K562 (cell line): ENCODE measurements around the gene PHF19. TPM values are rescaled to one million over a fixed set of nuclear protein-coding genes. Genes with fewer than 3 reads are reported as not detected.

Experiments
- ATAC-seq: fragments of 200-7000 bp; cut with Tn5 transposase; 3 replicates; pipeline ENCODE4 v1.9.1; 2020; ENCODE audit warnings: moderate library complexity
- BruUV-seq: library from RNA; stranded (reverse); fragments of 400-500 nt; replicated peaks from 2 replicates; lab custom pipeline; 2021; lab: Mats Ljungman, UMichigan
- CTCF ChIA-PET: fragments of 300-600 bp; formaldehyde crosslinking; extraction: SDS; loops from one replicate; lab custom pipeline; 2021; ENCODE audit warnings: low intra/inter-chr PET ratio; lab: Yijun Ruan, JAX
- POLR2A ChIA-PET: fragments of 300-600, 350-650 bp; sonication (Branson Sonifier 250); formaldehyde crosslinking; extraction: SDS; loops from one replicate; lab custom pipeline; 2021; ENCODE audit warnings: antibody characterized with exemption, inconsistent platforms; lab: Yijun Ruan, JAX
- DNase-seq, 4 experiments: peaks; one replicate each; pipeline versions ENCODE4 v3.0.0 to v3.0.0-alpha.2; 2011 to 2018; ENCODE audit warnings: low spot score in 3 of 4, mixed read lengths in 3 of 4; ENCODE audit errors: extremely low read depth in 1 of 4
- FAIRE-seq: peaks from 2 replicates; lab custom pipeline; 2011; peaks lifted over from hg19 to GRCh38; lab: Jason Lieb, UNC
- H2AFZ ChIP-seq: 2 replicates; pipeline ENCODE4 v1.6.0; 2011; ENCODE audit warnings: low read depth, low read length, control low read depth, inconsistent platforms
- H3K27ac ChIP-seq: fragments of 200-600 bp; 3 replicates; pipeline ENCODE4 v1.8.0; 2011; ENCODE audit warnings: low read depth, mild to moderate bottlenecking, control low read depth, inconsistent platforms, low read length, moderate library complexity, mixed read lengths; ENCODE audit errors: extremely low read depth
- H3K27me3 ChIP-seq, 2 experiments: fragments of 300-600 bp in 1 of 2; 2 replicates in 1 of 2; 3 replicates in 1 of 2; pipeline versions ENCODE4 v1.6.0 to v1.8.0; 2011; ENCODE audit warnings: inconsistent platforms in 2 of 2, low read length in 2 of 2, mild to moderate bottlenecking in 1 of 2, mixed read lengths in 1 of 2, moderate library complexity in 1 of 2; ENCODE audit not compliant: control insufficient read depth in 2 of 2, insufficient read depth in 2 of 2
- H3K36me3 ChIP-seq: fragments of 300-600 bp; 3 replicates; pipeline ENCODE4 v1.8.0; 2011; ENCODE audit warnings: mild to moderate bottlenecking, low read length, inconsistent platforms; ENCODE audit not compliant: control insufficient read depth, insufficient read depth
- H3K4me1 ChIP-seq, 2 experiments: fragments of 200-600 bp in 1 of 2; replicated peaks in 1 of 2; 2 replicates in 1 of 2; 3 replicates in 1 of 2; pipeline versions ENCODE4 v1.5.1 to v1.8.0; 2011; ENCODE audit warnings: inconsistent platforms in 2 of 2, low read length in 2 of 2, mild to moderate bottlenecking in 1 of 2, mixed read lengths in 1 of 2, moderate library complexity in 1 of 2; ENCODE audit not compliant: control insufficient read depth in 2 of 2, insufficient read depth in 2 of 2
- H3K4me2 ChIP-seq: 2 replicates; pipeline ENCODE4 v1.6.1; 2011; ENCODE audit warnings: low read length, control low read depth, inconsistent platforms, mixed read lengths; ENCODE audit not compliant: insufficient read depth
- H3K4me3 ChIP-seq: fragments of 200-600 bp; sonication (generic), shearing (Covaris generic); 2 replicates; pipeline ENCODE4 v1.5.1; 2016; ENCODE audit warnings: control low read depth, inconsistent platforms
- H3K79me2 ChIP-seq: fragments of 200-600 bp; 3 replicates; pipeline ENCODE4 v1.8.0; 2011; ENCODE audit warnings: low read length, inconsistent platforms; ENCODE audit not compliant: control insufficient read depth, insufficient read depth
- H3K9ac ChIP-seq, 2 experiments: 2 replicates each; pipeline versions ENCODE4 v1.6.0 to v1.6.1; 2011; ENCODE audit warnings: low read depth in 2 of 2, low read length in 2 of 2, control low read depth in 1 of 2, inconsistent platforms in 1 of 2, mild to moderate bottlenecking in 1 of 2, mixed read lengths in 1 of 2; ENCODE audit not compliant: insufficient read depth in 1 of 2
- H3K9me1 ChIP-seq: one replicate; pipeline ENCODE4 v1.6.0; 2011; ENCODE audit warnings: inconsistent platforms, mild to moderate bottlenecking, low read length, moderate library complexity; ENCODE audit not compliant: control insufficient read depth, insufficient read depth
- H3K9me3 ChIP-seq: replicated peaks from 2 replicates; pipeline ENCODE4 v1.5.1; 2011; ENCODE audit warnings: low read depth, low read length, inconsistent platforms; ENCODE audit not compliant: control insufficient read depth, insufficient read depth
- H4K20me1 ChIP-seq: replicated peaks from 2 replicates; pipeline ENCODE4 v1.6.1; 2011; ENCODE audit warnings: low read length, inconsistent platforms, mixed read lengths; ENCODE audit not compliant: control insufficient read depth, insufficient read depth
- ARHGAP35 ChIP-seq: fragments of 450-650 bp; IDR thresholded peaks from 2 replicates; pipeline ENCODE4 v1.6.1; 2018; ENCODE audit not compliant: partially characterized antibody
- ARID2 ChIP-seq: fragments of 450-650 bp; IDR thresholded peaks from 2 replicates; pipeline ENCODE4 v1.6.1; 2017; ENCODE audit warnings: antibody characterized with exemption, mild to moderate bottlenecking
- BRF1 ChIP-seq: IDR thresholded peaks from 3 replicates; pipeline ENCODE4 v1.6.1; 2011; ENCODE audit warnings: borderline replicate concordance, mild to moderate bottlenecking; ENCODE audit not compliant: insufficient read length; ENCODE audit errors: extremely low read depth
- CCNT2 ChIP-seq: IDR thresholded peaks from 2 replicates; pipeline ENCODE4 v1.6.1; 2011; ENCODE audit warnings: borderline replicate concordance, low read depth, mild to moderate bottlenecking, moderate library complexity, mixed read lengths, low read length; ENCODE audit not compliant: insufficient read length; ENCODE audit errors: extremely low read depth
- ELF1 ChIP-seq: fragments of 200-800 bp; sonication (Bioruptor generic); IDR thresholded peaks from 2 replicates; pipeline ENCODE4 v1.6.1; 2016; ENCODE audit warnings: missing genetic modification characterization, missing compliant biosample characterization
- GABPA ChIP-seq: fragments of 200-800 bp; sonication (Bioruptor generic); conservative IDR thresholded peaks from 2 replicates; pipeline ENCODE4 v1.6.1; 2016; ENCODE audit warnings: low read depth, missing genetic modification characterization, missing compliant biosample characterization
- TGIF2 ChIP-seq: sonication (generic); formaldehyde crosslinking; IDR thresholded peaks from 2 replicates; pipeline ENCODE4 v1.8.1; 2022; ENCODE audit warnings: mild to moderate bottlenecking, missing genetic modification reagents, moderate library complexity
- TOE1 ChIP-seq, 2 experiments: fragments of 450-650 bp in 1 of 2; sonication (generic) in 1 of 2; formaldehyde crosslinking in 1 of 2; IDR thresholded peaks; 2 replicates each; pipeline versions ENCODE4 v1.7.1 to v1.8.0; 2016 to 2022; ENCODE audit warnings: borderline replicate concordance in 2 of 2, mild to moderate bottlenecking in 2 of 2, antibody characterized with exemption in 1 of 2, inconsistent platforms in 1 of 2, low read depth in 1 of 2, missing genetic modification reagents in 1 of 2, moderate library complexity in 1 of 2
- ZNF146 ChIP-seq: IDR thresholded peaks from one replicate; pipeline ENCODE4 v1.6.1; 2018; ENCODE audit warnings: missing compliant biosample characterization; ENCODE audit not compliant: unreplicated experiment
- in situ Hi-C: fragments of 300-500 bp; cut with MboI; formaldehyde crosslinking; loops from 4 replicates; pipeline ENCODE4 v1.15.0; 2018; ENCODE audit warnings: inconsistent platforms, mixed read lengths
- intact Hi-C: fragments of 100-400 bp; cut with micrococcal nuclease; formaldehyde crosslinking; loops from 2 replicates; pipeline ENCODE4 v1.14.2; 2022
- polyA plus RNA-seq, 8 experiments: library from polyadenylated mRNA; depleted of rRNA in 4 of 8; stranded (reverse) in 5 of 8; unstranded in 3 of 8; fragments of >200 nt; fragmentation: Nextera tagmentation in 2 of 8; fragmentation: Illumina TruSeq in 1 of 8; extraction: Ambion mirVana in 2 of 8; extraction: Trizol in 1 of 8; gene quantifications; 2 replicates each; pipeline versions ENCODE4 v1.2.1 to v1.2.3, GENCODE V29; 2011 to 2014; ENCODE audit warnings: inconsistent platforms in 1 of 8, missing spikeins in 1 of 8
- total RNA-seq, 7 experiments: library from RNA; depleted of rRNA in 6 of 7; stranded (reverse); fragments of >200 nt in 6 of 7; fragmentation: Illumina TruSeq in 2 of 7; extraction: Trizol in 2 of 7; gene quantifications; 2 replicates each; pipeline versions ENCODE4 v1.2.1 to v1.2.3, GENCODE V29; 2011 to 2021; ENCODE audit warnings: low replicate concordance in 1 of 7
- TF ChIP-seq, protein P1 (sequence below): fragments of 450-650 bp; IDR thresholded peaks from 2 replicates; pipeline ENCODE4 v1.6.1; 2018; ENCODE audit not compliant: partially characterized antibody
- TF ChIP-seq, protein P2 (sequence below): fragments of 450-650 bp; formaldehyde crosslinking; IDR thresholded peaks from 2 replicates; pipeline ENCODE4 v1.4.0; 2020; ENCODE audit warnings: mild to moderate bottlenecking, moderate library complexity
- TF ChIP-seq, protein P3 (sequence below): fragments of 450-650 bp; IDR thresholded peaks from 2 replicates; pipeline ENCODE4 v1.6.1; 2016; ENCODE audit warnings: mild to moderate bottlenecking

Gene PHF19
- total and polyA plus RNA-seq, 9 of the 15 experiments (the other 6 are each of a cell fraction or from before 2014, with no cell fraction given): 95.8 to 403 (median 255) TPM

DNA sequence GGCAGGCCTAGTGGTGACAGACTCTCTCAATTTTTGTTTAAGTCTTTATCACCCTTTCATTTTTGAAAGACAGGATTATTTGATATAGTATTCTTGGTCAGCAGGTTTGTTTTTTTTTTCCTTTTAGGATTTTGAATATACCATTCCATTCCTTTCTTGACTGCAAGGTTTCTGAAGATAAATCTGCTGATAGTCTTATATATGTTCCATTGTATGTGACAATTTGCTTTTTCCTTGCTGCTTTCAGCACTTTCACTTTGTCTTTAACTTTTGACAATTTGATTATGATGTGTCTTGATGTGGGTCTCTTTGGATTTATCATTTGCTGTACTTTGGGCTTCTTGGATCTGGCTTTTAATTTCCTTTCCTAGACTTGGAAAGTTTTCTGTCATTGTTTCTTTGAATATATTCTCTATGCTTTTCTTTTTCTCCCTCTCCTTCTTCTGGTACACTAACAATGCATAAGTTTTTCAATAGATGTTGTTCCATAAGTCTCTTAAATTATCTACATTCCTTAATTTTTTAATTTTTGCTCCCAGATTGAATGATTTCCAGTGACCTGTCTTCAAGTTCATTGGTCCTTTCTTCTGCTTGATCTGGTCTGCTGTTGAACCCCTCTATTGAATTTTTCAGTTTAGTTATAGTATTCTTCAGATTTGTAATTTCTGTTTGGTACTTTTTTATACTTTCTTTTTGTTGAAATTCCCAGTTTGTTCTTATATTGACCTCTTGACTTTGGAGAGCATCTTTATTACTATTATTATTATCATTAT, 69.2 kb downstream of the PHF19 start:
- DNase-seq (no peak), FAIRE-seq (no peak), ATAC-seq (peak; percentile 58; the same call in 2 of the 3 replicates)
- in situ Hi-C loops: loop anchor here (5.0 kb wide), 1 partner anchor 65 kb away; no protein-coding TSS in a partner anchor
- H3K9me3 ChIP-seq: peaks cover 31% of the 10 kb centered on the region
- no peaks in the 10 kb centered on the region for H3K4me1 ChIP-seq
- peaks cover 47% of the 10 kb centered on the region; the same call in 2 of the 3 replicates for H3K36me3 ChIP-seq
- H4K20me1 ChIP-seq: no peaks in the 10 kb centered on the region
- no TSS peak for BruUV-seq
- H3K4me2 ChIP-seq: no peak overlapping the region
- H2AFZ ChIP-seq: no peak overlapping the region
- H3K9me1 ChIP-seq: no peaks in the 10 kb centered on the region
- no peaks in the 10 kb centered on the region for H3K27me3 ChIP-seq
- no peak overlapping the region for H3K4me3 ChIP-seq
- ChIA-PET CTCF (interaction anchor here (0.6 to 1.0 kb wide), 2 partner anchors 11 to 129 kb away, joined by 3 to 4 read pairs; no protein-coding TSS in a partner anchor), POLR2A (interaction anchor here (1.2 to 2.5 kb wide), 2 partner anchors 14 to 66 kb away, joined by 5 to 25 read pairs; no protein-coding TSS in a partner anchor)
- intact Hi-C loops: loop anchor here (1.0 to 5.0 kb wide), 2 partner anchors 35 to 66 kb away; partner anchors contain the start of gene PSMD5
- no peak overlapping the region for H3K27ac ChIP-seq
- H3K79me2 ChIP-seq: no peaks in the 10 kb centered on the region
- no peak overlapping the region for H3K9ac ChIP-seq
- no peak for TF ChIP-seq ZNF146 (CRISPR knock-in tag)
- TF ChIP-seq ELF1 (tag): no peak
- TF ChIP-seq, protein P1, sequence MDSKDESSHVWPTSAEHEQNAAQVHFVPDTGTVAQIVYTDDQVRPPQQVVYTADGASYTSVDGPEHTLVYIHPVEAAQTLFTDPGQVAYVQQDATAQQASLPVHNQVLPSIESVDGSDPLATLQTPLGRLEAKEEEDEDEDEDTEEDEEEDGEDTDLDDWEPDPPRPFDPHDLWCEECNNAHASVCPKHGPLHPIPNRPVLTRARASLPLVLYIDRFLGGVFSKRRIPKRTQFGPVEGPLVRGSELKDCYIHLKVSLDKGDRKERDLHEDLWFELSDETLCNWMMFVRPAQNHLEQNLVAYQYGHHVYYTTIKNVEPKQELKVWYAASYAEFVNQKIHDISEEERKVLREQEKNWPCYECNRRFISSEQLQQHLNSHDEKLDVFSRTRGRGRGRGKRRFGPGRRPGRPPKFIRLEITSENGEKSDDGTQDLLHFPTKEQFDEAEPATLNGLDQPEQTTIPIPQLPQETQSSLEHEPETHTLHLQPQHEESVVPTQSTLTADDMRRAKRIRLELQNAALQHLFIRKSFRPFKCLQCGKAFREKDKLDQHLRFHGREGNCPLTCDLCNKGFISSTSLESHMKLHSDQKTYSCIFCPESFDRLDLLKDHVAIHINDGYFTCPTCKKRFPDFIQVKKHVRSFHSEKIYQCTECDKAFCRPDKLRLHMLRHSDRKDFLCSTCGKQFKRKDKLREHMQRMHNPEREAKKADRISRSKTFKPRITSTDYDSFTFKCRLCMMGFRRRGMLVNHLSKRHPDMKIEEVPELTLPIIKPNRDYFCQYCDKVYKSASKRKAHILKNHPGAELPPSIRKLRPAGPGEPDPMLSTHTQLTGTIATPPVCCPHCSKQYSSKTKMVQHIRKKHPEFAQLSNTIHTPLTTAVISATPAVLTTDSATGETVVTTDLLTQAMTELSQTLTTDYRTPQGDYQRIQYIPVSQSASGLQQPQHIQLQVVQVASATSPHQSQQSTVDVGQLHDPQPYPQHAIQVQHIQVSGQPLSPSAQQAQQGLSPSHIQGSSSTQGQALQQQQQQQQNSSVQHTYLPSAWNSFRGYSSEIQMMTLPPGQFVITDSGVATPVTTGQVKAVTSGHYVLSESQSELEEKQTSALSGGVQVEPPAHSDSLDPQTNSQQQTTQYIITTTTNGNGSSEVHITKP: no peak
- TF ChIP-seq TGIF2: no peak
- 0 out of 2 replicates have a peak, but pooled peaks have one; percentile 18 for TF ChIP-seq GABPA (tag)
- no peak for TF ChIP-seq BRF1
- TF ChIP-seq, protein P2, sequence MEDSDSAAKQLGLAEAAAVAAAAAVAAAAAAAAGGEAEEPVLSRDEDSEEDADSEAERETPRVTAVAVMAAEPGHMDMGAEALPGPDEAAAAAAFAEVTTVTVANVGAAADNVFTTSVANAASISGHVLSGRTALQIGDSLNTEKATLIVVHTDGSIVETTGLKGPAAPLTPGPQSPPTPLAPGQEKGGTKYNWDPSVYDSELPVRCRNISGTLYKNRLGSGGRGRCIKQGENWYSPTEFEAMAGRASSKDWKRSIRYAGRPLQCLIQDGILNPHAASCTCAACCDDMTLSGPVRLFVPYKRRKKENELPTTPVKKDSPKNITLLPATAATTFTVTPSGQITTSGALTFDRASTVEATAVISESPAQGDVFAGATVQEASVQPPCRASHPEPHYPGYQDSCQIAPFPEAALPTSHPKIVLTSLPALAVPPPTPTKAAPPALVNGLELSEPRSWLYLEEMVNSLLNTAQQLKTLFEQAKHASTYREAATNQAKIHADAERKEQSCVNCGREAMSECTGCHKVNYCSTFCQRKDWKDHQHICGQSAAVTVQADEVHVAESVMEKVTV: no peak
- no peak for TF ChIP-seq ARID2
- no peak for TF ChIP-seq ARHGAP35
- TF ChIP-seq, protein P3, sequence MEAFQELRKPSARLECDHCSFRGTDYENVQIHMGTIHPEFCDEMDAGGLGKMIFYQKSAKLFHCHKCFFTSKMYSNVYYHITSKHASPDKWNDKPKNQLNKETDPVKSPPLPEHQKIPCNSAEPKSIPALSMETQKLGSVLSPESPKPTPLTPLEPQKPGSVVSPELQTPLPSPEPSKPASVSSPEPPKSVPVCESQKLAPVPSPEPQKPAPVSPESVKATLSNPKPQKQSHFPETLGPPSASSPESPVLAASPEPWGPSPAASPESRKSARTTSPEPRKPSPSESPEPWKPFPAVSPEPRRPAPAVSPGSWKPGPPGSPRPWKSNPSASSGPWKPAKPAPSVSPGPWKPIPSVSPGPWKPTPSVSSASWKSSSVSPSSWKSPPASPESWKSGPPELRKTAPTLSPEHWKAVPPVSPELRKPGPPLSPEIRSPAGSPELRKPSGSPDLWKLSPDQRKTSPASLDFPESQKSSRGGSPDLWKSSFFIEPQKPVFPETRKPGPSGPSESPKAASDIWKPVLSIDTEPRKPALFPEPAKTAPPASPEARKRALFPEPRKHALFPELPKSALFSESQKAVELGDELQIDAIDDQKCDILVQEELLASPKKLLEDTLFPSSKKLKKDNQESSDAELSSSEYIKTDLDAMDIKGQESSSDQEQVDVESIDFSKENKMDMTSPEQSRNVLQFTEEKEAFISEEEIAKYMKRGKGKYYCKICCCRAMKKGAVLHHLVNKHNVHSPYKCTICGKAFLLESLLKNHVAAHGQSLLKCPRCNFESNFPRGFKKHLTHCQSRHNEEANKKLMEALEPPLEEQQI: peak; percentile 9; the same call in 1 of the 2 replicates
- TF ChIP-seq CCNT2: no peak
- TF ChIP-seq TOE1 (IDR thresholded peaks at IDR 0.05; ENCODE audit: borderline replicate concordance): no peak
- no peak for TF ChIP-seq TOE1 (CRISPR knock-in tag; IDR thresholded peaks at IDR 0.05; ENCODE audit: borderline replicate concordance, low read depth)
